HUES6 (cell line): Measurements from ENCODE around the gene GAGE12J.
A peak's percentile ranks its signal among the peaks of the same experiment; 100 is the strongest.
"Not testable (repeated sequence)": the region's sequence is repeated elsewhere in the genome, so short reads cannot be mapped to it uniquely, and the experiment has no call there.

ENCODE experiments used
- H3K27ac ChIP-seq: 2 replicates; pipeline ENCODE4 v1.7.0; 2013; ENCODE audit warnings: low read depth, mild to moderate bottlenecking, low read length, inconsistent platforms
- H3K27me3 ChIP-seq: 2 replicates; pipeline ENCODE4 v1.6.1; 2013; ENCODE audit warnings: low read length; ENCODE audit not compliant: control insufficient read depth, insufficient read depth
- H3K36me3 ChIP-seq: 2 replicates; pipeline ENCODE4 v1.6.1; 2013; ENCODE audit warnings: low read length; ENCODE audit not compliant: control insufficient read depth, insufficient read depth
- H3K4me1 ChIP-seq: 2 replicates; pipeline ENCODE4 v1.6.1; 2013; ENCODE audit warnings: low read length; ENCODE audit not compliant: control insufficient read depth, insufficient read depth
- H3K4me3 ChIP-seq: 2 replicates; pipeline ENCODE4 v1.5.1; 2013; ENCODE audit warnings: low read depth, low read length
- H3K9ac ChIP-seq: one replicate; pipeline ENCODE4 v1.6.1; 2013; ENCODE audit warnings: mild to moderate bottlenecking, low read length
- H3K9me3 ChIP-seq: 2 replicates; pipeline ENCODE4 v1.6.1; 2013; ENCODE audit warnings: low read depth, low read length; ENCODE audit not compliant: control insufficient read depth, insufficient read depth

Gene GAGE12J

DNA sequence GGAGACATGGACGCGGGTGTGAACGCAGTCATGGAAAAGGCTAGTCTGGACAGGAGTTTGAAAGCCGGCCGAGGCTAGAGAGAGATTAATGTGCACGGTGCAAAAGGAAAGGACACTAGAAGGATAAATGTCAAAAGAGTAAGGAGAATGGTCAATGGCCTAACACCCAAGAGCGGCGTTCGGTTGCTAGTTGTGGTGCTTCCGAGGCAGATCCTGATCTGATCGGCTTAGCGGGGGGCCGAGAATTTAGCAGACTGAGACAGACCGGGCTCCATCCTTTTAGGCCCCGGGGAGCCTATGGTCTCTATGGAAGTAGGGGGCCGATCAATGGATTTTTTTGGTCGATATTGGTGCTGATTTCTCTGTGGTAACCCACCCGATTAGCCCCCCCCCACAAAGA, 11.5 kb upstream of the GAGE12J start:
- Histone ChIP-seq H3K4me1 (peaks cover 34% of the 10 kb centered on the region), H3K9me3 (peaks cover 8% of the 10 kb centered on the region; the same call in 1 of the 2 replicates), H3K9ac (peak overlapping the region; percentile 51), H3K4me3 (peak overlapping the region; percentile 38), H3K27me3 (peaks cover 2% of the 10 kb centered on the region; the same call in 1 of the 2 replicates), H3K36me3 (no peaks in the 10 kb centered on the region), H3K27ac (peak overlapping the region; percentile 56; the same call in 1 of the 2 replicates)

DNA sequence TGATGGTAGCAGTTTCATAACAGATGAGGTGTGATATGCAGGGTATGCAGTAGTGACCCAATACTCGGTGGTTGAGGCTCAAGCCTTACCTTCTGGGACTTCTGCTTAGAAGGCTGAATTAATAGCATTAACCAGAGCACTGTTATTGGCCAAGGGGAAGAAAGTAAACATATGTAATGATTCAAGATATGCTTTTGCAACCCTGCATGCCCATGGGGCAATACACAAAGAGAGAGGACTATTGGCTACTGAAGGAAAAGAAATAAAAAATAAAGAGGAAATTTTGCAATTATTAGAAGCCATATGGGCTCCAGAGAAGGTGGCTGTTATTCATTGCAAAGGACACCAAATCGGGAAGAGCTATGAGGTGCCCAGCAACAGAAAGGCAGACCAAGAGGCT, 9.7 kb upstream of the GAGE12J start:
- Histone ChIP-seq H3K4me3 (no peak overlapping the region), H3K9me3 (peaks cover 8% of the 10 kb centered on the region; the same call in 1 of the 2 replicates), H3K9ac (no peak overlapping the region), H3K4me1 (peaks cover 34% of the 10 kb centered on the region), H3K36me3 (no peaks in the 10 kb centered on the region), H3K27me3 (peaks cover 2% of the 10 kb centered on the region; the same call in 1 of the 2 replicates), H3K27ac (no peak overlapping the region)

DNA sequence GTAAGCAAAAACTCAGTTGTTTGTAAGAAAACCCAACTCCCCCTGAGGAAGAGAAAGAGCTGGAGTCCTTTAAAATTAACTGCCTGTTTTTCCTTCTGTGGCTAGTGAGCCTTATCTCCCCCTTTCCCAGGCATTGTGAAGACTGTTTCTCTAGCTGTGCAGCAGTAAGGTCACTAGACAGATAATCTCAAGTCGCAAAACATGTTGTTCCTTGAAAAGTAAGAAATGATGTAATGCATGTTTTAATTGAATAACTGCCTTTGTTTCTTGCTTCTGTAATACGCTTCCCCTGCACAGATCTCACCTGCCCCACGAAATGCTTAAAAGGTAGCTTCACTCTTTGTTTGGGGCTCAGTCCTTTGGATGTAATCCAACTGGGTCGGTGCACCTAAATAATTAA, 5.8 kb upstream of the GAGE12J start:
- Histone ChIP-seq H3K4me3 (no peak overlapping the region), H3K9ac (no peak overlapping the region), H3K4me1 (peaks cover 2% of the 10 kb centered on the region; the same call in 1 of the 2 replicates), H3K36me3 (no peaks in the 10 kb centered on the region), H3K9me3 (no peaks in the 10 kb centered on the region; the same call in 1 of the 2 replicates), H3K27ac (no peak overlapping the region), H3K27me3 (0 out of 2 replicates have a peak, but pooled peaks cover 2% of the 10 kb centered on the region)

DNA sequence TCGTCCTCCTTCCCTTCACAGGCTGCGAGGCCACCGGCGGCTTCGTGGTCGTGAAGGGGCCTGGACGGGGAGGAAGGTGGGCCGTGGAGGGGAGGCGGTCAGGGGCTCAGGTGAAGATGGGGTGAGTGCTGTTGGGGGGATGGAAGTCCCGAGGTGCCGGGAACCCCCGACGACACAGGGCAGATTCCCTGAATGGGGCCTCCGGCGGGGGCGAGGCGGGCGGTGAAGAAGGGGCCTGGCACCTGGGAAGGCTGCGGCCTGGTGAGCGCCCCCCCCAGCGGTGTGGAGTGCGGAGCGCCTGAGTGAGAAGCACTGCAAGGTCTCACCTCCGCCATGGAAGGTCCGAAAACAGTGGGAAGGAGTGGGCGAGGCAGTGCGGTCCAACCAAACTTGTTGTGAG, 429 bp downstream of the GAGE12J start:
- H3K9me3 ChIP-seq, H3K9ac ChIP-seq, H3K27ac ChIP-seq, H3K4me3 ChIP-seq, H3K36me3 ChIP-seq, H3K27me3 ChIP-seq, H3K4me1 ChIP-seq: not testable (repeated sequence)

DNA sequence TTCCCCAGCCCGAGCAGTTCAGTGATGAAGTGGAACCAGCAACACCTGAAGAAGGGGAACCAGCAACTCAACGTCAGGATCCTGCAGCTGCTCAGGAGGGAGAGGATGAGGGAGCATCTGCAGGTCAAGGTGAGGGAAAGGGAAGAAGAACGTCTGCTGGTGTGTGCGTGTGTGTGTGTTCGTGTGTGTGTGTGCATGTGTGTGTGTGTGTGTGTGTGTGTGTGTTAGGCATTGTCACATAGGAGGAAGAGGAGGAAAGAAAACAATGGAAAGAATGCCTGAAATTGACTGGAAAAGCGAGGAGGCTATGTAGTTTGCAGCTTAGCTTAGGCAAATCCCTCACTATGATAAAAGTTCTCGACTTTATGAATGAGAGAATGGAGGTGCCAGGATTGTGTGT, 1.9 kb downstream of the GAGE12J start:
- not testable (repeated sequence) for H3K4me3 ChIP-seq, H3K9me3 ChIP-seq, H3K36me3 ChIP-seq, H3K4me1 ChIP-seq, H3K27me3 ChIP-seq, H3K27ac ChIP-seq, H3K9ac ChIP-seq

DNA sequence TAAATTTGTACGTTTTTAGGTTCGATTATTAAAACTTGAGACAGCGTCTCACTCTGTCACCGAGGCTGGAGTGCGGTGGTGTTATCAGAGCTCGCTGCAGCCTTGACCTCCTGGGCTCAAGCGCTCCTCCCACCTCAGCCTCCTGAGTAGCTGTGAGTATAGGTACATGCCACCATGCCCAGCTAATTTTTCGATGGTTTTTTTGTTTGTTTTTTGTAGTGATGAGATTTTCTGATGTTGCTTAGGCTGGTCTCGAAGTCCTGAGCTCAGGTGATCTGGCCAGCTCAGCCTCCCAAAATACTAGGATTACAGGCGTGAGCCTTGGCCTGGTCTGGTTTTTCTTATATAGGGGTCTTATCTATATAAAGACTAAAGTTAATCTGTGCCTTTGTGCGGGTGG, 8.6 kb downstream of the GAGE12J start:
- not testable (repeated sequence) for H3K9ac ChIP-seq, H3K36me3 ChIP-seq, H3K9me3 ChIP-seq, H3K27me3 ChIP-seq, H3K4me1 ChIP-seq, H3K27ac ChIP-seq, H3K4me3 ChIP-seq

DNA sequence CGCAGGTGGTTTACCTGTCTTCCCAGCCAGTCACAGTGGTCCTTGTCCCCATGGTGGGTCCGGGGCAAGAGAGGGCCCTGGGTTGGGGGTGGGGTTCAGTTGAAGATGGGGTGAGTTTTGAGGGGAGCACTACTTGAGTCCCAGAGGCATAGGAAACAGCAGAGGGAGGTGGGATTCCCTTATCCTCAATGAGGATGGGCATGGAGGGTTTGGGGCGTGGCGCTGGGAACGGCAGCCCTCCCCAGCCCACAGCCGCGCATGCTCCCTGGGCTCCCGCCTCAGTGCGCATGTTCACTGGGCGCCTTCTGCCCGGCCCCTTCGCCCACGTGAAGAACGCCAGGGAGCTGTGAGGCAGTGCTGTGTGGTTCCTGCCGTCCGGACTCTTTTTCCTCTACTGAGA, 9.4 kb downstream of the GAGE12J start, which contains the start of gene GAGE13:
Gene GAGE13 (plus strand): TSS at position 301 of the 400 bp plus-strand sequence. CDS start 1,156 bp downstream, outside the sequence.
- H3K36me3 ChIP-seq: not testable (repeated sequence)

DNA sequence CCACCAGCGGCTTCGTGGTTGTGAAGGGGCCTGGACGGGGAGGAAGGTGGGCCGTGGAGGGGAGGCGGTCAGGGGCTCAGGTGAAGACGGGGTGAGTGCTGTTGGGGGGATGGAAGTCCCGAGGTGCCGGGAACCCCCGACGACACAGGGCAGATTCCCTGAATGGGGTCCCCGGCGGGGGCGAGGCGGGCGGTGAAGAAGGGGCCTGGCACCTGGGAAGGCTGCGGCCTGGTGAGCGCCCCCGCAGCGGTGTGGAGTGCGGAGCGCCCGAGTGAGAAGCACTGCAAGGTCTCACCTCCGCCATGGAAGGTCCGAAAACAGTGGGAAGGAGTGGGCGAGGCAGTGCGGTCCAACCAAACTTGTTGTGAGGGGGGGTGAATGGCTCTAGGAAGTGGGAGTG, 10.0 kb downstream of the GAGE12J start:
- not testable (repeated sequence) for H3K27me3 ChIP-seq, H3K9ac ChIP-seq, H3K4me1 ChIP-seq, H3K9me3 ChIP-seq, H3K36me3 ChIP-seq, H3K4me3 ChIP-seq, H3K27ac ChIP-seq

More for the DNA sequence above, 9.4 kb downstream of the GAGE12J start, which contains the start of gene GAGE13:
- not testable (repeated sequence) for H3K4me3 ChIP-seq, H3K27me3 ChIP-seq, H3K9me3 ChIP-seq, H3K4me1 ChIP-seq, H3K27ac ChIP-seq, H3K9ac ChIP-seq

DNA sequence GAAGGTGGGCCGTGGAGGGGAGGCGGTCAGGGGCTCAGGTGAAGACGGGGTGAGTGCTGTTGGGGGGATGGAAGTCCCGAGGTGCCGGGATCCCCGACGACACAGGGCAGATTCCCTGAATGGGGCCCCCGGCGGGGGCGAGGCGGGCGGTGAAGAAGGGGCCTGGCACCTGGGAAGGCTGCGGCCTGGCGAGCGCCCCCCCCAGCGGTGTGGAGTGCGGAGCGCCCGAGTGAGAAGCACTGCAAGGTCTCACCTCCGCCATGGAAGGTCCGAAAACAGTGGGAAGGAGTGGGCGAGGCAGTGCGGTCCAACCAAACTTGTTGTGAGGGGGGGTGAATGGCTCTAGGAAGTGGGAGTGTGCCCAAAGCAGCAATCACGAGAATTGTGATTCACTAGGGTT, 19.6 kb downstream of the GAGE12J start:
- not testable (repeated sequence) for H3K4me3 ChIP-seq, H3K27ac ChIP-seq, H3K9ac ChIP-seq, H3K36me3 ChIP-seq, H3K27me3 ChIP-seq, H3K9me3 ChIP-seq, H3K4me1 ChIP-seq

DNA sequence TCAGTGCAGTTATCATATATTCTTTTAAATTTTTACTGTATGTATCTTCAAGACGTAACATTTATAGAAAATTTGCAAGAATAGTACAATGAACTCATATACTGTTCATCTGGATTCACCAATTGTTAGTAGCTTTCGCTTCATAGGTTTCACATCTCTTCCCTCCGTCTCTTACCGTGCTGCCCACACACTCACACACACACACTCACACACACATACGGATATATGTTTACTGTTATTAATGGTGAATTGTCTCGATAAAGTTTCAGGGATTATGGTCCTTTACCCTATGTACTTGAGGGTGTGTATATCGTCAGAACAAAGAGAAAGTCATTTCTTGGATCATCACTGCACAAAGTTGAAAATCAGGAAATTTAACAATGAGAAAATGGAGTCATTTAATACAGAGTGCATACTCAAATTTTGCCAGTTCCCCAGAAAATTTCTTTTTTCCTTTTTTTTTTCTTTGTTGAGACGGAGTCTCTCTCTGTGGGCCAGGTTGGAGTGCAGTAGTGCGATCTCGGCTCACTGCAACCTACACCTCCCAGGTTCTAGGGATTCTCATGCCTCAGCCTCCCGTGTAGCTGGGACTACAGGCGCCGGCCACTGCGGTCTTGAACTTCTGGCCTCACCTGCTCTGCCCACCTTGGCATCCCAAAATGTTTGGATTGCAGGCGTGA, 22.8 kb downstream of the GAGE12J start:
- H3K27ac ChIP-seq, H3K27me3 ChIP-seq, H3K9ac ChIP-seq, H3K4me3 ChIP-seq, H3K4me1 ChIP-seq, H3K9me3 ChIP-seq, H3K36me3 ChIP-seq: not testable (repeated sequence)

DNA sequence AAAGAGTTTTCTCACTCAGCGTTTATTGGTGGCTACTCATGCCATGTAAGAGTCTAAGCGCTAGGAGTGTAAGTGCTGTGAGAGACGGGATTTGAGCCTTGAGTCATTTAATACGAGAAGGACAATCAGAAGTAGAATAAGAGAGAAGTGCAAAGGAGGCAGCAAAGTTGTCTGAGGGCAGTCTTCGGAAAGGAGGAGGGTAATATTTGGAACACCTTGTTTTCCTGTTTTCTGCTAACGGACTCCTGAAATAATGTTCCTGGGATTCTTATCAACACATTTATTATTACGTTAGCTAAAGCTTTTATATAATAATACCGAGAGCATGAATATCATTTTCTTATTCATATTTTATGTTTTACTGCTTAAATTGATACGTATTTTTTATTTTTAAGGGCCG, 23.6 kb downstream of the GAGE12J start:
- H3K4me1 ChIP-seq, H3K36me3 ChIP-seq, H3K4me3 ChIP-seq, H3K27ac ChIP-seq, H3K27me3 ChIP-seq, H3K9me3 ChIP-seq, H3K9ac ChIP-seq: not testable (repeated sequence)
